ENCODE data around the gene FKBP5. TPM values are rescaled to one million over a fixed set of nuclear protein-coding genes. Genes with fewer than 3 reads are reported as not detected.

FKBP5 gene
- total and polyA plus RNA-seq, 2 of the 4 experiments (the other 2 are of a cell fraction), result 6.8 to 7.0 TPM

DNA sequence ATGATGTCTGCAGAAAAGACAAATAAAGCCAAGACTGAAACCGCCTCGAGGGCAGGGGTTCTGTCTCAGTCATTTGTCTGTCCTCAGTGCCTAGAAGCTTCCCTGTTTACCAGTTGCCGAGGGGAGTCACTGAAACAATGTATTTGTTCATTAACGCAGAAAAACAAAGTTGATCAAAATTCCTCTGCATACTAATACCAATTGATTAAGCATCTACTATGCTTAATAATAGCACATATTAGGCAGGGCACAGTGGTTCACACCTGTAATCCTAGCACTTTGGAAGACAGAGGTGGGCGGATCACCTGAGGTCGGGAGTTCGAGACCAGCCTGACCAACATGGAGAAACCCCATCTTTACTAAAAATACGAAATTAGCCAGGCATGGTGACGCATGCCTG lies 1.8 kb upstream of the FKBP5 start:
- no peak overlapping the region for H3K56ac ChIP-seq (ENCODE audit: extremely low read depth, insufficient read depth, low read length)
- no peak overlapping the region for H3K4me2 ChIP-seq (ENCODE audit: low read depth, low read length)
- no peak overlapping the region for H2BK5ac ChIP-seq (ENCODE audit: low read depth, low read length, poor library complexity, severe bottlenecking)
- no peak overlapping the region for H3K27ac ChIP-seq (ENCODE audit: insufficient read depth, low read length)
- no peak overlapping the region for H3K9ac ChIP-seq (ENCODE audit: low read depth, low read length)
- no peak overlapping the region for H2AK9ac ChIP-seq (replicated peaks; ENCODE audit: low read depth, low read length, poor library complexity)
- peaks cover 5% of the 10 kb centered on the region; the same call in 1 of the 2 replicates for H4K20me1 ChIP-seq (ENCODE audit: insufficient read depth, low read length)
- in situ Hi-C loops (cut with MboI; ENCODE audit: low sequenced_read_pairs), result loop anchor here (5.0 kb wide), 1 partner anchor 37 kb away; no protein-coding TSS in a partner anchor
- no peaks in the 10 kb centered on the region for H3K27me3 ChIP-seq (ENCODE audit: control insufficient read depth, insufficient read depth, low read length)
- ATAC-seq (ENCODE audit: low read depth), result no peak
- no peak for DNase-seq
- H3K4ac ChIP-seq (ENCODE audit: low read depth, low read length), result no peak overlapping the region
- TF ChIP-seq, protein P1, sequence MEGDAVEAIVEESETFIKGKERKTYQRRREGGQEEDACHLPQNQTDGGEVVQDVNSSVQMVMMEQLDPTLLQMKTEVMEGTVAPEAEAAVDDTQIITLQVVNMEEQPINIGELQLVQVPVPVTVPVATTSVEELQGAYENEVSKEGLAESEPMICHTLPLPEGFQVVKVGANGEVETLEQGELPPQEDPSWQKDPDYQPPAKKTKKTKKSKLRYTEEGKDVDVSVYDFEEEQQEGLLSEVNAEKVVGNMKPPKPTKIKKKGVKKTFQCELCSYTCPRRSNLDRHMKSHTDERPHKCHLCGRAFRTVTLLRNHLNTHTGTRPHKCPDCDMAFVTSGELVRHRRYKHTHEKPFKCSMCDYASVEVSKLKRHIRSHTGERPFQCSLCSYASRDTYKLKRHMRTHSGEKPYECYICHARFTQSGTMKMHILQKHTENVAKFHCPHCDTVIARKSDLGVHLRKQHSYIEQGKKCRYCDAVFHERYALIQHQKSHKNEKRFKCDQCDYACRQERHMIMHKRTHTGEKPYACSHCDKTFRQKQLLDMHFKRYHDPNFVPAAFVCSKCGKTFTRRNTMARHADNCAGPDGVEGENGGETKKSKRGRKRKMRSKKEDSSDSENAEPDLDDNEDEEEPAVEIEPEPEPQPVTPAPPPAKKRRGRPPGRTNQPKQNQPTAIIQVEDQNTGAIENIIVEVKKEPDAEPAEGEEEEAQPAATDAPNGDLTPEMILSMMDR (conservative IDR thresholded peaks at IDR 0.05; ENCODE audit: low read depth, low read length), result no peak
- no peak for TF ChIP-seq SMC3 (IDR thresholded peaks at IDR 0.05; ENCODE audit: low read depth, low read length)
- TF ChIP-seq MAZ (IDR thresholded peaks at IDR 0.05; ENCODE audit: borderline replicate concordance, low read depth, low read length), result no peak
- TF ChIP-seq BHLHE40 (IDR thresholded peaks at IDR 0.05; ENCODE audit: low read depth, low read length), result no peak
- TF ChIP-seq MAFK (IDR thresholded peaks at IDR 0.05; ENCODE audit: low read depth, low read length), result no peak
- no peak for TF ChIP-seq POLR2A (IDR thresholded peaks at IDR 0.05; ENCODE audit: low read depth, low read length)
- TF ChIP-seq CEBPB (IDR thresholded peaks at IDR 0.05; ENCODE audit: low read depth, low read length), result no peak
- no peak for TF ChIP-seq MXI1 (IDR thresholded peaks at IDR 0.05; ENCODE audit: borderline replicate concordance, low read depth, low read length)
- TF ChIP-seq RAD21 (IDR thresholded peaks at IDR 0.05; ENCODE audit: low read length), result no peak
- TF ChIP-seq FOS (IDR thresholded peaks at IDR 0.05; ENCODE audit: low read depth, low read length), result no peak
- TF ChIP-seq, protein P2, sequence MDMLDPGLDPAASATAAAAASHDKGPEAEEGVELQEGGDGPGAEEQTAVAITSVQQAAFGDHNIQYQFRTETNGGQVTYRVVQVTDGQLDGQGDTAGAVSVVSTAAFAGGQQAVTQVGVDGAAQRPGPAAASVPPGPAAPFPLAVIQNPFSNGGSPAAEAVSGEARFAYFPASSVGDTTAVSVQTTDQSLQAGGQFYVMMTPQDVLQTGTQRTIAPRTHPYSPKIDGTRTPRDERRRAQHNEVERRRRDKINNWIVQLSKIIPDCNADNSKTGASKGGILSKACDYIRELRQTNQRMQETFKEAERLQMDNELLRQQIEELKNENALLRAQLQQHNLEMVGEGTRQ (IDR thresholded peaks at IDR 0.05; ENCODE audit: low read depth, low read length), result no peak
- TF ChIP-seq CHD1 (IDR thresholded peaks at IDR 0.05; ENCODE audit: low read depth, low read length), result no peak
- no peak for TF ChIP-seq RFX5 (IDR thresholded peaks at IDR 0.05; ENCODE audit: low read depth, low read length)
- no peak for TF ChIP-seq RCOR1 (IDR thresholded peaks at IDR 0.05; ENCODE audit: insufficient replicate concordance, low read length)
- TF ChIP-seq NFE2L2 (IDR thresholded peaks at IDR 0.05; ENCODE audit: low read depth, low read length), result no peak
- TF ChIP-seq, protein P3, sequence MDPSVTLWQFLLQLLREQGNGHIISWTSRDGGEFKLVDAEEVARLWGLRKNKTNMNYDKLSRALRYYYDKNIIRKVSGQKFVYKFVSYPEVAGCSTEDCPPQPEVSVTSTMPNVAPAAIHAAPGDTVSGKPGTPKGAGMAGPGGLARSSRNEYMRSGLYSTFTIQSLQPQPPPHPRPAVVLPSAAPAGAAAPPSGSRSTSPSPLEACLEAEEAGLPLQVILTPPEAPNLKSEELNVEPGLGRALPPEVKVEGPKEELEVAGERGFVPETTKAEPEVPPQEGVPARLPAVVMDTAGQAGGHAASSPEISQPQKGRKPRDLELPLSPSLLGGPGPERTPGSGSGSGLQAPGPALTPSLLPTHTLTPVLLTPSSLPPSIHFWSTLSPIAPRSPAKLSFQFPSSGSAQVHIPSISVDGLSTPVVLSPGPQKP (IDR thresholded peaks at IDR 0.05; ENCODE audit: borderline replicate concordance, low read depth, low read length), result no peak
- H2BK20ac ChIP-seq (ENCODE audit: low read depth, low read length), result no peak overlapping the region
- H3K18ac ChIP-seq (ENCODE audit: low read depth, low read length), result no peak overlapping the region
- H2AFZ ChIP-seq (replicated peaks; ENCODE audit: low read length, poor library complexity), result no peak overlapping the region
- no peaks in the 10 kb centered on the region for H3K36me3 ChIP-seq (ENCODE audit: control insufficient read depth, insufficient read depth, low read length)
- H2BK15ac ChIP-seq (ENCODE audit: low read depth, low read length), result no peak overlapping the region
- H3K9me3 ChIP-seq (ENCODE audit: control insufficient read depth, insufficient read depth, low read length), result peaks cover 3% of the 10 kb centered on the region
- no peak overlapping the region for H4K5ac ChIP-seq (ENCODE audit: low read depth, low read length)
- no peak overlapping the region for H3K23ac ChIP-seq (ENCODE audit: low read depth, low read length)
- no peak overlapping the region for H4K8ac ChIP-seq (ENCODE audit: low read depth in 2 of 2, low read length in 2 of 2)
- dilution Hi-C loops (cut with HindIII; ENCODE audit: low sequenced_read_pairs, unreplicated experiment), result no loop called here
- POLR2A ChIA-PET (ENCODE audit: unreplicated experiment), result no interaction called here
- peaks cover 2% of the 10 kb centered on the region; the same call in 1 of the 2 replicates for H3K4me1 ChIP-seq (ENCODE audit: control insufficient read depth, insufficient read depth, low read length)
- H2AK5ac ChIP-seq (ENCODE audit: low read depth, low read length), result no peak overlapping the region
- CTCF ChIA-PET, result no interaction called here
- H2BK120ac ChIP-seq (ENCODE audit: low read depth, low read length), result no peak overlapping the region
- no peak overlapping the region for H3K4me3 ChIP-seq (ENCODE audit: insufficient read depth, low read depth, low read length)
- no TSS peak for BruUV-seq (replicated peaks)
- H4K91ac ChIP-seq (ENCODE audit: insufficient read depth, low read depth, low read length), result no peak overlapping the region
- H3K9me1 ChIP-seq (ENCODE audit: insufficient read depth, low read length), result peaks cover 2% of the 10 kb centered on the region; the same call in 1 of the 2 replicates
- no CpG with 5 or more reads among the region's 9 CpGs for WGBS, 2 experiments (ENCODE audit: extremely low coverage in 2 of 2, insufficient read length in 1 of 2)
- no peak overlapping the region for H3K14ac ChIP-seq (replicated peaks; ENCODE audit: low read depth, low read length)
- peaks cover 3 to 6% of the 10 kb centered on the region in 2 experiments; a peak in 2 of 4 replicates for H3K79me1 ChIP-seq (ENCODE audit: low read depth in 1 of 2, low read length in 2 of 2)
- intact Hi-C loops (cut with micrococcal nuclease), result no loop called here
